Measurements from ENCODE around the gene CDC20. TPM values are rescaled to one million over a fixed set of nuclear protein-coding genes. Genes with fewer than 3 reads are reported as not detected.

CDC20 gene
- total and polyA plus RNA-seq, 2 donors (not counting 1 experiment from before 2014, with no cell fraction given) = 1.1 to 1.5 TPM

GRCh38 chr1:43319766-43320165 lies 39.0 kb upstream of the CDC20 start:
- H3K36me3 ChIP-seq (replicated peaks in 1 of 2; ENCODE audit: control extremely low read depth in 1 of 2, control insufficient read depth in 1 of 2, extremely low read depth in 1 of 2, insufficient read depth in 2 of 2, low read length in 1 of 2) = no peaks in the 10 kb centered on the region
- no peak overlapping the region for H3K4me2 ChIP-seq (replicated peaks; ENCODE audit: low read depth, low read length, poor library complexity, severe bottlenecking)
- no peak for TF ChIP-seq EZH2 (IDR thresholded peaks at IDR 0.05; ENCODE audit: borderline replicate concordance, insufficient read depth, low read depth, low read length, poor library complexity, severe bottlenecking)
- Mint-ChIP-seq H3K27me3 (no peaks in the 10 kb centered on the region), H3K27ac (no peak overlapping the region), H3K4me3 (no peak overlapping the region), H3K4me1 (no peaks in the 10 kb centered on the region), H3K9me3 (ENCODE audit: insufficient read depth) (peaks cover 2% of the 10 kb centered on the region)
- no peak overlapping the region for H3K4me3 ChIP-seq (ENCODE audit: control extremely low read depth in 1 of 5, extremely low read depth in 1 of 5, insufficient read depth in 1 of 5, low read depth in 2 of 5, low read length in 4 of 5)
- H4K20me1 ChIP-seq (ENCODE audit: control insufficient read depth, insufficient read depth, low read length, poor library complexity, severe bottlenecking) = no peaks in the 10 kb centered on the region
- no peaks in the 10 kb centered on the region for H3K79me2 ChIP-seq (ENCODE audit: control insufficient read depth, insufficient read depth, low read length)
- ATAC-seq (ENCODE audit: low read depth) (no peak), DNase-seq (no peak)
- intact Hi-C loops (cut with micrococcal nuclease) = no loop called here
- ChIA-PET CTCF (no interaction called here), POLR2A (no interaction called here)
- WGBS (ENCODE audit: insufficient coverage) = 100% methylated on average over 2 of the region's 3 CpGs
- no peaks in the 10 kb centered on the region for H3K4me1 ChIP-seq (ENCODE audit: control insufficient read depth in 2 of 2, insufficient read depth in 2 of 2, low read length in 2 of 2)
- H3K9me3 ChIP-seq (ENCODE audit: control extremely low read depth in 1 of 3, control insufficient read depth in 2 of 3, insufficient read depth in 1 of 3, low read length in 2 of 3) = peaks cover 0 to 3% (median 0%) of the 10 kb centered on the region in 3 donors
- no peaks in the 10 kb centered on the region for H3K27me3 ChIP-seq (replicated peaks in 1 of 4; ENCODE audit: control extremely low read depth in 1 of 4, control insufficient read depth in 3 of 4, insufficient read depth in 4 of 4, low read length in 3 of 4)
- H3K9ac ChIP-seq (ENCODE audit: low read length) = no peak overlapping the region
- no peak overlapping the region for H3K27ac ChIP-seq (ENCODE audit: low read length in 2 of 2)
- H2AFZ ChIP-seq (ENCODE audit: insufficient read depth, low read depth, low read length, poor library complexity, severe bottlenecking) = no peak overlapping the region

- Histone ChIP-seq H3K27ac (ENCODE audit: low read length in 2 of 2) (no peak overlapping the region), H3K4me2 (replicated peaks; ENCODE audit: low read depth, low read length, poor library complexity, severe bottlenecking) (no peak overlapping the region), H3K36me3 (replicated peaks in 1 of 2; ENCODE audit: control extremely low read depth in 1 of 2, control insufficient read depth in 1 of 2, extremely low read depth in 1 of 2, insufficient read depth in 2 of 2, low read length in 1 of 2) (no peaks in the 10 kb centered on the region), H3K4me1 (ENCODE audit: control insufficient read depth in 2 of 2, insufficient read depth in 2 of 2, low read length in 2 of 2) (no peaks in the 10 kb centered on the region), H3K9ac (ENCODE audit: low read length) (no peak overlapping the region), H3K9me3 (ENCODE audit: control extremely low read depth in 1 of 3, control insufficient read depth in 2 of 3, insufficient read depth in 1 of 3, low read length in 2 of 3) (peaks cover 0 to 6% (median 4%) of the 10 kb centered on the region in 3 donors), H3K27me3 (replicated peaks in 1 of 4; ENCODE audit: control extremely low read depth in 1 of 4, control insufficient read depth in 3 of 4, insufficient read depth in 4 of 4, low read length in 3 of 4) (no peaks in the 10 kb centered on the region), H4K20me1 (ENCODE audit: control insufficient read depth, insufficient read depth, low read length, poor library complexity, severe bottlenecking) (no peaks in the 10 kb centered on the region), H2AFZ (ENCODE audit: insufficient read depth, low read depth, low read length, poor library complexity, severe bottlenecking) (no peak overlapping the region), H3K4me3 (ENCODE audit: control extremely low read depth in 1 of 5, extremely low read depth in 1 of 5, insufficient read depth in 1 of 5, low read depth in 2 of 5, low read length in 4 of 5) (no peak overlapping the region), H3K79me2 (ENCODE audit: control insufficient read depth, insufficient read depth, low read length) (no peaks in the 10 kb centered on the region)
- peaks cover 6% of the 10 kb centered on the region for H3K9me3 Mint-ChIP-seq (ENCODE audit: insufficient read depth)
- ATAC-seq (ENCODE audit: low read depth) (no peak), DNase-seq (no peak)
- no peaks in the 10 kb centered on the region for H3K4me1 Mint-ChIP-seq
- POLR2A ChIA-PET = no interaction called here
- TF ChIP-seq EZH2 (IDR thresholded peaks at IDR 0.05; ENCODE audit: borderline replicate concordance, insufficient read depth, low read depth, low read length, poor library complexity, severe bottlenecking) = no peak
- no peak overlapping the region for H3K27ac Mint-ChIP-seq
- H3K4me3 Mint-ChIP-seq = no peak overlapping the region
- intact Hi-C loops (cut with micrococcal nuclease) = no loop called here
- 96% methylated on average over 14 of the region's 16 CpGs for WGBS (ENCODE audit: insufficient coverage)
- H3K27me3 Mint-ChIP-seq = no peaks in the 10 kb centered on the region
- CTCF ChIA-PET = interaction anchor here (1.0 kb wide), 1 partner anchor 94 kb away, joined by 6 read pairs; no protein-coding TSS in a partner anchor
These were observed 37.4 kb upstream of the CDC20 start for GRCh38 chr1:43321331-43321891.
